GM19395 (cell line): ENCODE measurements around the gene PRSS16.
A peak's percentile ranks its signal among the peaks of the same experiment; 100 is the strongest.
"Not testable (repeated sequence)": the region's sequence is repeated elsewhere in the genome, so short reads cannot be mapped to it uniquely, and the experiment has no call there.

Experiments
- ATAC-seq: cut with Tn5 transposase; IDR thresholded peaks from one replicate; pipeline ENCODE4 v1.9.1; 2021; ENCODE audit warnings: mild to moderate bottlenecking, moderate library complexity; ENCODE audit not compliant: unreplicated experiment

PRSS16 gene

DNA sequence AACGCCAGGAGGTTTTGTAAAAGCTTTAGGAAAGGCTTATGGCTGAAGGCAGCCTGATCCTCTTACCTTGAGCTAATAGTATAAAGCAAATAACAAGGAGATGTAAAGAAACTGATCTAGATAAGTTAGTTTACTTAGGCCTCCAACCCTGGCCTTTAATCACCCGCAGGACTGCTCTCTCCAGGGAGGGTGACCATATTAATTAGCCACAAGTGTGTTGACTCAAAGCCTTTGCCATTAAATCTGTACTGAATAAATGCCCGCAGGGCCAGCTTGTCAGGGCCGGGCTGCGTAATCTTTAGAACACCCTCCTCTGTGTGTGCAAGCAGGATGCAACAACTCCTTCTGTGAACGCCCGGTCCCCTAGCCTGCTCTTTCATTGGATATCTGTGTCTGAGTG is 6.1 kb upstream of the PRSS16 start:
- ATAC-seq: no peak

DNA sequence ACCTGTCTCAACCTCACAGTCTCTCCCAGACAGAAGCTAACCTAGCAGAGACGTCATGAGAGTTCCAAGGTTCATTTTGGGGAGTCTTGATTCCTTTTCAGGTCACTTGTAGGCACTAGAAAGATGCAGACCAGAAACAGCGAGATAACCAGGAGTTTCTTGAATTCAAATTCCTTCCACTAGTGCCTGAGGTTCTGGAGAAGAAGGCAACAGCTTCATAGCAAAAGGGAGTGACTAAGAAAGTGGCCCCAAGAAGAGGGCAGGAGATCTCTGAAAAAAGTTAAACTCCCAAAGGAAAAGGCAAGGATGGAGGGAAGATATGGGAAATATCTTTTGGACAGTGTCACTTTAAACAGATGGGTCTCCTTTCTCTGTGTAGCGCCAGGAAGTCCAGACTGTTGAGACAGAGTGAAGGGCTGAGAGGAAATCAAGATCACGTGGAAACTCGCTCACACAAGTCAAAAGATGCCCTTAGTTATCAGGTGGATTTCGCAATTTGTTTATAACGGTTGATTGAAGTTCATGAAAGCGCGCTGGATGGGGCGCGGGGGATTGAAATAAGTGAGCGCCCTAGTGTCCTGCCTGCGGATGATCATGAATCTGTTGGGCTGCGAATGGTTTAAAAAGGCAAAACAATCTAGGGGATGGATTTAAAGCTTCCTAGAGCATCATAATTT is 4.8 kb upstream of the PRSS16 start:
- ATAC-seq: no peak

DNA sequence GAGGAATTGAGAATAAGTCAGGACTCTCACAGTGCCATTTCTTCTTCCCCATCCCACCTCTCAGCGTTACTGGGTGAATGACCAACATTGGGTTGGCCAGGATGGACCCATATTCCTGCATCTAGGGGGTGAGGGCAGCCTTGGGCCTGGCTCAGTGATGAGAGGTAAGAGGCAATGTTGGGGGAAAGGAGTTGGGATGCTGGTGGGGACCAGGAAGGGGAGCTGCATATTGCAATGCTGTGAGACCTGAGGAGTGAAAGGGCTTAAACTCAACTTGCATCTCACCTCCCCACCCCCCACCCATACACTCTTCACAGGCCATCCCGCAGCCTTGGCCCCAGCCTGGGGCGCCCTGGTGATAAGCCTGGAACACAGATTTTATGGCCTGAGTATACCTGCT is 1.3 kb downstream of the PRSS16 start:
- no peak for ATAC-seq

DNA sequence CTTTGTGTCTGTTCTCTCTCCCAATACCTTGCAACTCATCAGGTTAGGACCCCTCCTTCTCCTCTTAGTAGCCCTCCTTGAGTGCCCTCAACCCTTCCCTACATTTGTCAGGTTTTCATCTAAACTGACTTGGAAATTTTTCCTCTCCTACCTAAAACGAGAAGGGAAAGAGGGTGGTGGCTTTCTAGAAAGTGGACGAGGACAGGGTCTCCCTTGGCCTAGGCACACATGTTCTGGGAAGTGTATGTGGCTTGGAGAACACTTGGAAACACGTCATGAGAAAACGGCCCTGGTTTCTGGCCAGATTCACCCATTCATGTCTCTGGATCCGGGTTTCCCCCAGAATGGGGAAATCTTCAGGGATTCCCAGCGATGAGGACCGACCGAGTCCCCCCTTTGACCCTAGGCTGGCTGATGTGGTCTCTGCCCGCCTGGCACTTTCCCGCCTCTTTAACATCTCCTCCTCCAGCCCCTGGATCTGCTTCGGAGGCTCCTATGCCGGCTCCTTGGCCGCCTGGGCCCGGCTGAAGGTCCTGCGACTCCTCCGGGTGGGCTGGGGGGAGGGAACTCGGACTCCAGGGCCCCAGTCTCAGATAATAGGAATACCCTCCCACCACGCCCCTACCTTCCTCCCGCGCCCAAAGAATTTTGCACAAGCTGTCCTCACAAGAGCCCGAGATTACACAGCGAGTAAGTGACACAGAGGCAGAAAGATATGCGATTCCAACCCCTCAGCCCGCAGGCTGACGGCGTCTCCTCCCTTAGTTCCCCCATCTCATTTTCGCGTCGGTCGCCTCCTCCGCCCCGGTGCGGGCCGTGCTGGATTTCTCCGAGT is 3.0 kb downstream of the PRSS16 start:
- no peak for ATAC-seq

DNA sequence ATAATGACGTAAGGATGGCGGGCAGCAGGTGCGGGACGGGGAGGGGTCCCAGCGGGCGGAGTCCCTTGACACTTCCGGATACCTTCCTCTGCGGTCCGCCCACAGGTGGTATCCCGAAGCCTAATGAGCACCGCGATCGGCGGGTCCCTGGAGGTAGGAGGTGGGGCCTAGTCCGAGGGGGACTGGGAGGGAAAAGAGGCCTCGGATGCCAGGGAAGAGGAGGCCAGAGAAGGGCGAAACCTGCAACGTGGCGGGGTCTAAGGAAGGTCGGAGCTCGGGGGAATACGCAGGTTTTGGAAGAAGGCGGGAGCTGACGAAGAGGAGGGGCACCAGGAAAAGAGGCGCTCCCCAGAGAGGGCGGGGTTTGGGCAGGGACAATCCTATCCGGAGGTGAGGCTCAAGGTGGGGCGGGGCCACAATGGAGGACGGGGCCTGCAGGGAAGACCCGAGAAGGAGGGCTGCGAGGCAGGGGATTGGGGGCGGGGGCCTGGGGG is 3.7 kb downstream of the PRSS16 start:
- ATAC-seq: peak; percentile 72

DNA sequence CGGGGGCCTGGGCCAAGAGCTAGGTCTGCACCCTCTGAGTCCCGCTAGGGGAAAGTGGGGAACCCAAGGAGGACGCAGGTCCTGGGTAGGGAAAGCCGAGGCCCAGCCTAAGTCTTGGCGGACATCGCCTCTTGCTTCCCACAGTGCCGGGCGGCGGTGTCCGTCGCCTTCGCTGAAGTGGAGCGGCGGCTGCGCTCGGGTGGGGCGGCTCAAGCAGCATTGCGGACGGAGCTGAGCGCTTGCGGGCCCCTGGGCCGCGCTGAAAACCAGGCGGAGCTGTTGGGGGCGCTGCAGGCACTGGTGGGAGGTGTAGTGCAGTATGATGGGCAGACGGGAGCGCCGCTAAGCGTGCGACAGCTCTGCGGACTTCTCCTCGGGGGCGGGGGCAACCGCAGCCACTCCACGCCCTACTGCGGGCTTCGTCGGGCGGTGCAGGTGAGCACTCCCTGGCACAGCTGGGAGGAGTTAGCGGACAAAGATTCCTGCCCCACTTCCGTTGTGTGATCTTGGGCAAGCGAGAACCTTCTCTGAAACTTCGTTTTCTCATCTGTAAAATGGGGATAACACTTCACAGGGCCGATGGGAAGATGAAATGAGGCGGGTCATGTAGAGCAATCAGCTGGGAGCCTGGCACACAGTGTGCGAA is 4.2 kb downstream of the PRSS16 start:
- peak; percentile 87 for ATAC-seq

DNA sequence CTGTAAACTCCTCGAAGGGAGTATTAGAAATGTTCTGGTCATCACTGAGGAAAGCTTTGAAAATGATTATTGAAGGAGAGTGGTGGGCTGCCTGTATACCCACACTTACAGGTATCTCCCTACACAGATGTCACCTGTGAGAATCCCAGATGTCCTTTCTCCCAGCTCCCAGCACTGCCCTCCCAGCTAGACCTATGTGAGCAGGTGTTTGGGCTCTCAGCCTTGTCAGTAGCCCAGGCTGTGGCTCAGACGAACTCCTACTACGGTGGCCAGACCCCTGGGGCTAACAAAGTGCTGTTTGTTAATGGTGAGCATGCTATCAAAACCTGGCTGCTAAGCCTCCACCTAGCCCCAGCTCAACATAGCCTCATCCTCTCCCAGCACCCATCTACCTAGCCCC is 7.1 kb downstream of the PRSS16 start:
- ATAC-seq: no peak

DNA sequence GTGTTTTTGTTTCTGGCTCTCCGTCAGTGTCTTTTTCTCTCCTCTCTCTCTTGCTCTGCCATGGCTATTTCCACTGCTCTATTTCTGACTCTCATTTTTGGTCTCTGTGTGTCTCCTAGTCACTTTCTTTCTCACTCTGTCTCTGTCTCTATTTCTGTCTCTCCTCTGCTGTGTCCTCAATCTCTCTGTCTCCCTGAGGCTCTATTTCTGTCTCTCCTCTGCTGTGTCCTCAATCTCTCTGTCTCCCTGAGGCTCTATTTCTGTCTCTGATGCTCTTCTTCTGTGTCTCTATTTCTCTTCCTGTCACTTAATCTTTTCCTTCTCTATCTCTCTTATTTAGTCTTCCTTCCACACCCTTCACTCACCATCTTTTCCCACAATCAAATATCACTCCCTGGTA is 8.4 kb downstream of the PRSS16 start:
- no peak for ATAC-seq

DNA sequence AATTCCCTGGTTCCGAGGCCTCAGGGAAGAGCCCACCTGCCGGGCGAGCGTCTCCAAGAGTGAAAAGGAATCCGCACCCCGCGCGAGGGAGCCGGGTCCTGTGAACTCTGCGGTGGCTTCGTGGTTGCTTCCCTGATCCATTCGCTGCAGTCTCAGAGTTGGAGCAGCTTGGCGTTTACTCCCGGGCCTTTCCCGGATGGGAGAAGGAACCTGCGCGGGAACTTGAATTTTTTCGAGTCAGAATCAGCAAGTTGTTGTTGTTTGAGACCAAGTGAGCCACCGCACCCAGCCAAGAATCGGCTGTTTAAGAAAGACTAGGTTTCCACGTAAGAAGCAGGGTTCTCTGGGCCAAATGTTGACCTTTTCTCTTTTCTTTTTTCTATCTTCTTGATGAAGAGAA is 12.9 kb downstream of the PRSS16 start:
- ATAC-seq: no peak

DNA sequence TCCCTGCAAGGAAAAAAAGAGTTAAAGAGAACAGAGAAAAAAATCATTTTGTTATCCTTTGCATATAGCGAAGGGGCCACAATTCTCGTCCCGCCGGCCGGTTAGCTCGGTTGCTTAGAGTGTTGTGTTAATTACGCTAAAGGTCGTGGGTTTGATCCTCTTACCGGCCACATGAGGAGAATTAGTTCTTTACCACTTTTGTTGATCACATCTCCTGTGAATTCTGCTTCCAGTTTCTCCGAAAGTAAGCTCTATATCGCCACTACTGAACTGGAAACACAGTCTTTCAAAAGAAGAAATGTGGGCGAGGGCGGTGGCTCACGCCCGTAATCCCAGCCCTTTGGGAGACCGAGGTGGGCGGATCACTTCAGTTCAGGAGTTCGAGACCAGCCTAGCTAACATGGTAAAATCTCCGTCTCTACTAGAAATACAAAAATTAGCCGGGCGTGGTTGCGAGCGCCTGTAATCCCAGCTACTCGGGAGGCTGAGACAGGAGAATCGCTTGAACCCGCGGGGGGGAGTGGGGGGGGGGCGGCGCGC is 13.4 kb downstream of the PRSS16 start:
- no peak for ATAC-seq

DNA sequence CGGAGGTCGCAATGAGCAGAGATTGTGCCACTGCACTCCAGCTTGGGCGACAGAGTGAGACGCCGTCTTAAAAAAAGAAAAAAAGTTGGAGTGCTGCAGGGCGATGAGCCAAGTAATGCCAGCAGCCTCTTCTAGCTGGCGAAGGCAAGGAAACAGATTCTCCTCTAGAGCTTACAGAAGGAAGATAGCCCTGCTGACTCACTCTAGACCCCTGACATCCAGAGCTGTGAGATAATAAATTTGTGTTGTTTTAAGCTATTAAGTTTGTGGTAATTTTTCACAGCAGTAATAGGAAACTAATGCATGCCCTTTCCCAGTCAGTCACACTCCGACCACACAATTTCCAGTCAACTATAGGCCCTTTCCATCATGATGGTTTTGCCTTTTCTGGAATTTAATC is 16.4 kb downstream of the PRSS16 start:
- no peak for ATAC-seq

DNA sequence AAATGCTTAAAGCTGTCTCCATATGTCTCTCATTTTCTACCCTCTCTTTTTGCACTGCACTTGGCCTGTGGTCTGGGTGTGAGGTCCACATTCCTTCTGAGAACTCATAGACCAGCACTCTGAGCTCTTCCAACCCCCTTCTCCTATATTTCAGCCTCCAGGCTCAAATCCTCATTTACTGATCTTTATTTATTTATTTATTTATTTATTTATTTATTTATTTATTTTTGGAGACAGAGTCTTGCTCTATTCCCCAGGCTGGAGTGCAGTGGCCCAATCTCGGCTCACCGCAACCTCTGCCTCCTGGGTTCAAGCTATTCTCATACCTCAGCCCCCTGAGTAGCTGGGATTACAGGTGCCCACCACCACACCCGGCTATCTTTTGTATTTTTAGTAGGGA is 19.5 kb downstream of the PRSS16 start:
- ATAC-seq: not testable (repeated sequence)

DNA sequence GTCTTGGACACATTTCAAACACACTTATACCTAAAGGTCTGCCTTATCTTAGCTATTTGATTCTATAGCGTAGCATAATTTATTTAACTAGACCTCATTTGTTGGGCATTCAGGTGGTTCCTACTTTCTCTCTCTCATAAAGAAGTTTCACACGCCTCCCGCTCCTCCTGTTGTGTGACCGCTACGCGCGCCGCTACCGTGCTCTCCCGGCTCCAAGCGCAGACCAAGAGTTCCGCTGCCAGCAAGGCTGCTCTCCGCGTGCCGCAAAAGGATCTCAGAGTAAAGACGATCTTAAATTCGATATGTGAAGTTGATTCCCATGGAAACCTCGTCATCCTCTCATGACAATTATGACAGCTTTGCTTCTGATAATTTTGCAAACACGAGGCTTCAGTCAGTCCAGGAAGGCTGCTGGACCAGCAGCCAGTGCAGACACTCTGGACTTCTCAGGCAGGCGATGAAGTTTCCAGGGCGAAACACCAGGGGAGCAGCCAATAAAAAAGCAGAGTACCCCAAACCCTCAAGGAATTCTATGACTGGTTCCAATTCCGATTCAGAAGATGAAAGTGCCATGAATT is 20.4 kb downstream of the PRSS16 start:
- ATAC-seq: no peak

DNA sequence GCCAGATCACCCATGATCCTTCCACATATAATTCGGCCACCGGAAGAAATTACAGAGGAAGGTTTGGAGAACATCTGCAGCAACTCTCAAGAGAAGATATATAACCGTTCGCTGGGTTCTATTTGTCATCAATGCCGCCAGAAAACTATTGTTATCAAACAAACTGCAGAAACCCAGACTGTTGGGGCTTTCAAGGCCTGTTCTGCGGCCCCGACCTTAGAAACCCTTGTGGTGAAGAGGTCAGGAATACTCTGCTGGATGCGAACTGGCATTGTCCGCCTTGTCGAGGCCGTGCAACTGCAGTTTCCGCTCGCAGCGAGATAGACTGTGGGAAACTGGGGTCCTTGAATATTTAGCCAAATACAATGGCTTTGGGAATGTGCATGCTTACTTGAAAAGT is 21.3 kb downstream of the PRSS16 start:
- ATAC-seq: no peak

DNA sequence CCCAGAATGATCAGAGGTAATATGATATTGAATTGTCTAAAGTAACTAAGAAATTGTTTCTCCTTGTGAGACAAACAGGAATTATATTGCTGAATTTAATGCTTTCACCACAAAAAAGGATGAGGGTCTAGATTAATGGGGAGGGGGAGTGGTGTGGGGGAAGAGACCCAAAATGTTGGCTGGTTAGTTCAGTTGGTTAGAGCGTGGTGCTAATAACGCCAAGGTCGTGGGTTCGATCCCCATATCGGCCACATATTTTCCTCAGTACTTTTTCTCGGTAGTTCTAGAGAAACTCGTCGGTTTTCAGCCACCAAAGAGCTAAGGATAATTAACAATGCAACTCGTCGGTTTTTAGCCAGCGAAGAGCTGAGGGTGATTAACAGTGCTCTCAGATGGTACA is 26.3 kb downstream of the PRSS16 start:
- no peak for ATAC-seq

DNA sequence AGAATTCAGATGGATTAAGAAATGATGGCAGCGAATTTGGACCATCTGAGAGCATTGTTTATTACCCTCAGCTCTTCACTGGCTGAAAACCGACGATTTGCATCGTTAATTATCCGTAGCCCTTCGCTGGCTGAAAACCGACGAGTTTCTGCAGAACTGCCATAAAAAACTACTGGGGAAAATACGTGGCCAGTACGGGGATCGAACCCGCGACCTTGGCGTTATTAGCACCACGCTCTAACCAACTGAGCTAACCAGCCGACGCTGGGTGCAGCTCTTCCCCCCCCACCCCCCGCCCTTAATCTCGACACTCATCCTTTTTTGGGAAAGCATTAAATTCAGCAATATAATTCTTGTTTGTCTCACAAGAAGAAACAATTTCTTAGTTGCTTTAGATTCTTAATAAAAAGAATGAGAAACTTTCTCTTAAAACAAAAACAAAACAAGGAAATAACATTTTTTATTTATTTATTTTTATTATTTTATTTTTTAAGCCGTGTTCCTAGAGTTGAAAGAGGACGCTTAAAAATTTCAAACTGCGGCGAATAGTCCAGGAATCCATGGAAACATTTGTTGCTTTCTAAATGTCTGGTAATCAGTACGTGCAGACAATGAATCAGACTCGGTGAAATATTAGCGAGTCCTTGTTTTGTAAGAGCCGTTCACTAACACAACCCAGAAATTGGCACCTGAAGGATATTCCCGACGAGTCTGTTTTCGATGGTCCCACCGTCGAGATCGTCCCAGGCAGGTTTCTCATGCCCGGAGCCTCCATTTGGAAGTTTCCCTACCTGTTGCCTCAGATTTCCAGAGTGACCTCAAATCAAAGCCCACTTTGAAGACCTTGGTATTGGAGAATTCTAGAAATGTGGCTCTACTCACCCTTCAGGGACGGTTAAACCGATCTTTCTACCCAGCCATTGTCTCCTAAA is 27.8 kb downstream of the PRSS16 start:
- ATAC-seq: no peak

DNA sequence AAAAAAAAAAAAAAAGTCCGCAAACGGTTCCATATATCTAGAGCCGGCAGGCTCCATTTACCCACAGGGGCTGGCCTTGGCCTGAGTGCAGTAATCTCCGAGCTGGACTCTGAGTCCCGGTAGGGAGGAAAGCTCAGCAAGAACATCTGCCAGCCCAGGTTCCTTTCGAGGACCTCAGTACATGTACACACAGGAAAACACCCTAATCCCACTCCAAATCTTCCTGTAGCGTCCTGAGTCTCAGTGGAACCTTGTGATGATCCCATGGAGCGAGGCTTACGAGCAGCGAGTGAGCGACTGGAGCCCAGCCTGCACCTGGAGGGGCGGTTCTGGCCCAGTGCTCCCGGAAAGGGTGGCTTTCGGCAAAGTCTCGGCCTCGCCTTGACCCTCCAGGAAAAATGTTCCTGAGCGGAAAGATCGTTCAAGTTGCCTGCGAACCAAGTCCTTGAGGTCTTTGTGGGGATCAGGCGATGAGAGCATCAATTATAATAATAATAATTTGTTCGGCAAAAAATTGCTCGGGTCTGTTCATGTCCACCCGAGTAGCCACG is 32.1 kb downstream of the PRSS16 start:
- ATAC-seq: no peak

DNA sequence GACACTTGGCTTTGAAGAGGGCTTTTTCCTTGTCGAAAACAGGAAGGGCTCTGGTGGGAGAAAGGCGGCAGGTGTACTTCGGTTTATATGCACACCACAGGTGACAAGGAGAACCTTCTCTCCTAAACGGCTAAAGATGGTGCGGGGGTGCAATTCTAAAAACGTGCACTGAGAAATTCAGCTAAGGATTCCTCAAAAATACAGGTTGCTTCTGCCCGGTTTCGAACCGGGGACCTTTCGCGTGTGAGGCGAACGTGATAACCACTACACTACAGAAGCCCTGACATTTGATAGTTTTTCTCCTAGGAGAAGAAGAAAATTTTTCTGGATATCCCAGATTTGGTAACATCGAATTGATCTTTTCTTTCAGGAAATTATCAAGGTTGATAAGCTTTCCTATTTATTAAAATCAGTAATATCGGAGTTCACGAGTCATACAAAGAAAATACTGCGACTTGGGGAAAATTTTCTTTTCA is 32.6 kb downstream of the PRSS16 start:
- ATAC-seq: no peak

DNA sequence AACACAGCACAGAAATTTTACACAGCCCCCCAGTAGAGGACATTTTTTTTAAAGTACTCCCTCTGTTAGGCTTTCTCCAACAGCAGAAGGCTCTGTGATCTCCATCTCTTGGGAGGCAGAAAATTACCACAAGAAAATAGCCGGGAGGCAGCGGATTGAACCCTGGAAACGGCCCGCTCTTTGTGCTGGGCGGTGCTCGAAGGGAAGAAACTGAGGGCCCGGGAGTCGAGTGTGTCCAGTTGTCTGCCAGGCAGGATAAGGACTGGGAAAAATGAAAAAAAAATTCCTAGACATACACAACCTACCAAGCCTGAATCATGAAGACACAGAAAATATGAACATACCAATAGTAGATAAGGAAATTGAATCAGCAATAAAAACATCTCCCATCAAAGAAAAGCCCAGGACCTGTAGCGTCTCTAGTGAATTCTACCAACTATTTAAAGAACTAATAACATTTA is 33.1 kb downstream of the PRSS16 start:
- ATAC-seq: no peak

DNA sequence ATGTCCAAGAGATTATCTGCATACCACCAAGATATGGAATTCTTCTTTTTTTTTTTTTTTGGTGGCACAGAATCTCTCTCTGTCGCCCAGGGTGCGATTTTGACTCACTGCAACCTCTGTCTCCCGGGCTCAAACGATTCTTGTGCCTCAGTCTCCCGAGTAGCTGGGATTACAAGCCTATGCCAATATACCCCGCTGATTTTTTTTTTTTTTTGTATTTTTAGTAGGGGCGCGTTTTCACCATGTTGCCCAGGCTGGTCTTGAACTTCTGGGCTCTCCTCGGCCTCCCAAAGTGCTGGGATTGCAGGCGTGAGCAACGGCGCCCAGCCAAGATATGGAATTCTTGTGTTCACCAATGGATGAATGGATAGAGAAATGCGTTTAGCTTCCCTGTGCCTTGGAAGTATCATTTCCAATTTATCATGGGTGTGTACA is 33.6 kb downstream of the PRSS16 start:
- no peak for ATAC-seq
